NCI-H1092 (cell line): ENCODE data around the gene SMIM11.
A peak's percentile ranks its signal among the peaks of the same experiment; 100 is the strongest.
"Not testable (repeated sequence)": the region's sequence is repeated elsewhere in the genome, so short reads cannot be mapped to it uniquely, and the experiment has no call there.

Source experiments
- DNase-seq: peaks from one replicate; lab custom pipeline; 2025; lab: John Stamatoyannopoulos, UW

SMIM11 gene

DNA sequence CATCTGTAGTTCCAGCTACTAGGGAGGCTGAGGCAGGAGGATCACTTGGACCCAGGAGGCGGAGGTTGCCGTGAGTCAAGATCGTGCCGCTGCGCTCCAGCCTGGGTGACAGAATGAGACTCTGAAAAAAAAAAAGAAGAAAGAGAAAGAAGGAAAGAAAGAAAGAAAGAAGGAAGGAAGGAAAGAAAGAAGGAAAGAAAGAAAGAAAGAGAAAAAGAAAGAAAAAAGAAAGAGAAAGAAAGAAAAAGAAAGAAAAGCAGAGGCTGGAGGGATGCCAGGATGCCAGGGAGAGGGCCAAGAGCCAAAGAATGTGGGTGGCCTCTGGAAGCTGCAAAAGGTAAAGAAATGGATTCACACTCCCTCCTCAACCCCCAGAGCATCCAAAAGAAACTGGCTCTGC is 19.7 kb upstream of the SMIM11 start:
- DNase-seq: no peak

DNA sequence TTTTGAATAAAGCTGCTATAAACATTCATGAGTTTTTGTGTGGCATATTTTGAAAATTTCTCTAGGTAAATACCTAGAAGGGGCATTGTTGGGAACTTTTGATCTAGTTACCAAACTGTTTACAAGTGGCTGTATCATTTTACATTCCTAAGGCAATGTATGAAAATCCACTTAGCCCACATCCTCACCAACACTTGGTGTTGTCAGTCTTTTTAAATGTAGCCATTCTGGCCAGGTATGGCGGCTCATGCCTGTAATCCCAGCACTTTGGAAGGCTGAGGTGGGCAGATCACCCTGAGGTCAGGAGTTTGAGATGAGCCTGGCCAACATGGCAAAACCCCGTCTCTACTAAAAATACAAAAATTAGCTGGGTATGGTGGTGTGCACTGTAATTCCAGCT is 17.4 kb upstream of the SMIM11 start:
- no peak for DNase-seq

DNA sequence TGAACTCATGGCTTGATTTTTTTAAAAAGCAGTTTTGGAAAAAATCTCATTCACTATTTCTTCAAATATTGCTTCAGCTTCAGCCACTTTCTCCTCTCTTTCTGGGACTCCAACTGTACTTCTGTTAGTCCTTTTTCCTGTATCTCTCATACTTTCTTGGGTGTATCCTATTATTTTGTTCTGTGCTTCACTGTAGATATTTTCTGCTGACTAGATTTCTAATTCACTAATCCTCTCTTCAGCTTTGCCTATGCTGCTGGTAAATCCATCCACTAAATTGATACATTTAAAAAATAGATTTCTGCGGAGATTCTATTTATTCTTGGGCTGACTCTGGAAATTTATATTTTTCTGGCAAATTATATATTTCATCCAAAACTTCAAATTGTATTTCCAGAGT is 16.4 kb upstream of the SMIM11 start:
- no peak for DNase-seq

DNA sequence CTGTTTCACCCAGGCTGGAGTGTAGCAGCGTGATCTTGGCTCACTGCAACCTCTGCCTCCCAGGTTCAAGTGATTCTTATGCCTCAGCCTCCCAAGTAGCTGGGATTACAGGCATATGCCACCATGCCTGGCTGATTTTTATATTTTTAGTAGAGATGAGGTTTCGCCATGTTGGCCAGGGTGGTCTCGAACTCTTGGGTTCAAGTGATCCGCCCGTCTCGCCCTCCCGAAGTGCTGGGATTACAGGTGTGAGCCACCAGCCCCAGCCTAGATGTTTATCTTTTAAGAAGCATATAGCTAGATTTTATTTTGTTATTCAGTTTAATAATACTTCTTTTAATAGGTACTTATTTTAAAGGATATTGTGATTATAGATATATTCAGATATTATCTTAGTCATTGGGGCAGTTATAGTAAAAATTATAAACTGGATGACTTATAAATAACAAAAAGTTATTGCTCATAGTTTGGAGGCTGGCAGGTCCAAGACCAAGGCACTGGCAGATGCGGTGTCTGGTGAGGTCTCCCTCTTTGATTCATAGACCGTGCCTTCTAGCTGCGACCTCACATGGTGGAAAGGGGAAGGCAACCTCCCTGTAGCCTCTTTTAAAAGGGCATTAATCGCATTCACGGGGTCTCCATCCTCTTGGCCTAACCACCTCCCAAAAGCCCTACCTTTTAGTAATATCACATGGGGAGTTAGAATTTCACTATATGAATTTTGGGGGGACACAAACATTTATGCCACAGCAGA is 14.6 kb upstream of the SMIM11 start:
- no peak for DNase-seq

DNA sequence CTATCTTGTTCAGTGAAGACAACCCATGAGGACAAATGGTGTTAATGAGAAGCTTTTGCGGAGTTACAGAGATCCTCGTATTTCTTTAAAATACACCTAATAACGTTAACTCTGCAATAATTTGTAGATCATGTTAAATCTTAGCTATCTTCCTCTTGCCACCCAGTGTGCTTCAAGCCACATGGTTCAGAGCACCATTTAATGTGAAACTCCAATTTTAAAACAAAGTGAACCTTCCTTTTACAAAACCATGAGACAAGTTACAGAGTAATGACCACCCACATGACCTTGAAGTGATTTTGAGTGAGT is 13.2 kb upstream of the SMIM11 start:
- no peak for DNase-seq

DNA sequence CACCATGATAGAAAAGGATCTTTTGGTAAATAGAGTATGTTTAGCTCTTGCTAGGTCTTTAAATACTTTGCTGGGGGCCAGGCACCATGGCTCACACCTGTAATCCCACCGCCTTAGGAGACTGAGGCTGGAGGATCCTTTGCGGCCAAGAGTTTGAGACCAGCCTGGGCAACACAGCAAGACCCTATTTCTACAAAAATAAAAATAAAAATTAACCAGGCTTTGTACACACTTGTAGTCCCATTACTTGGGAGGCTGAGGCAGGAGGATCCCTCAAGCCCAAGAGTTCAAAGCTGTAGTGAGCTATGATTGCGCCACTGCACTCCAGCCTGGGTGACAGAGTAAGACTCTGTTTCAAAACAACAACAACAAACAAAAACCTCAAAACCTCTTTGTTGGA is 12.6 kb upstream of the SMIM11 start:
- no peak for DNase-seq

DNA sequence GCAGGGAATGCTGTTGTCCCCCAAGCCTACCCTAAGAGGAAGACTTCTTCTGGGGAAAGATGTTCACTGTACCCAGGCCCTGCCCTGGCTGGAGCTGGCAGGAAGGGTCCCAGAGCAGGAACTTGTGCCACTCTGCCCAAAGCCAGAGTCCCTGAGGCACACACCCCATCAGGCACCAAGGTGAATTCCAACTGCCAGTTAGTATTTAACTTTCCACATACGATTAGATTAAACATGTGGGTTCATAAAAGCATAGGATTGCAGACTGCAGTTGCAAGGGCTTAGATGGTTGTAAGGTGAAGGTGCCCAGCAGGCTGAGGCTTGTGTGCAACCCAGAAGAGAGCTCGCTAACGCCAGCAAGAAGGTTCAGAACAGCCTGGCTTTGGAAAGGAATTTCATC is 11.6 kb upstream of the SMIM11 start, which contains the start of gene KCNE2:
Gene KCNE2 (plus strand): TSS at position 274 of the 400 bp plus-strand sequence. CDS start 6,473 bp downstream, outside the sequence.
- DNase-seq: no peak

DNA sequence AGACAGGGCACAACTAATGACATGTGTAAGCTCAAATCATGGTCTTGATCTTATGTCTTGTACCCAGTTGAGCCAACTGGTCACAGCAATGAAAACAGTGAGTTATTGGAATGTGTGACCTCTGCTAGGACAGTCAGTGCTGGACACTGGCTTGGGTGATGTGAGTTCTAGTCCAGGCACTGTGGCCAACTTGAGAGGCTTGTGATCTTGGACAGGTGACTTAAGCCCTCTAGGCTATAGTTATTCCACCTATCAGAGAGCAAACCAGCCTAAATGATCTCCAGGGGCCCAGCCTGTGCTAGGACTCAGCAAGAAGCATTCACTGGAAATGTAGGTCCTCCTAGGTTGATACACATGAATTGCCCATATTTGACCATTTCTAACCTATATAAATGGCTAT is 10.4 kb upstream of the SMIM11 start:
- no peak for DNase-seq

DNA sequence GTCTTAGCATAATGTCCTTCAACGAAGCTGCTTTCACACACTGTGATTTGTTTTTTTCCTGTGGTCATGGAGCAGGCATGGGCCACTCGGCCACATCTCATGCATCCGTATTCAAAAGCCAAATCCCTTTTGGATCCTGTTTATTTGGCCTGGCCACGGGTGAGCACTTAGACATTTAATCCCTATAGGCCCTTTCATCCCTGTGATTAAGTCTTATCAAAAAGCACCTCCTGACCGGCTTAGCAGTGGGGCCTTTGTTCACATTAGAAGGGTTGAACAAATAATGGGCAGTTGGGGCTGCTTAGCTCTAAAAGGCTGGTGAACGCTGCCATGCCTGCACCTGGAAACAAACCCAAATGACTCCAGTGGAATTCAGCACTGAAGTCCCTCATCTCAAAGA is 9.5 kb upstream of the SMIM11 start:
- no peak for DNase-seq

DNA sequence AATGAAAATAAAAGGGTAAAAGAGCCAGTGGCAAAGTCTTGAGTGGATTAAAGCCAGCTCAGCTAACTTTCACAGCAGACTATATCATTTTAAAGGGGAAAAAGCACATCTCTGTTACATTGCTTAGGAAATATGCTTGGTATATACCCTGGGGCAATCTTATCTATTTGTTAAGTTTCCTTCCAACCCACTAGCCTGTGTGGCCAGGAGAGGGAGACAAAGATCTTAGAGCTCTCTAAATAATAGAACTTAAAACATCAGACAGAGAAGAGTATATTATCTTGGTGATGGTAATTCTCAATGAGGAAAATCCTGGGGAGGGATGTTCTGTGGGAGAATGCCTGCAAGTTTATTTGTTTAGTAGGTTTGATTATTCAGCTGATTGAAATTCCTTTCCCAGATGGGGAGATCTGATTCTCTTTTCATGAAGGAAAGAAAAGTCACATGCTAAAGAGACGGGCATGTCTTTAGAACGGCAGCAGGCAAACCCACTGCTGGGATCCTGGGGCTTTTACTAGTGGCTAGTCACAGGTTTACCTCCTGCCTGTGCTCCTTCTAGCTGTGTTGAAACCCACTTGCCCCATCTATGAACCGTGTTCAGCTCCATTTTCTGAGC is 7.9 kb upstream of the SMIM11 start:
- DNase-seq: peak; percentile 26

DNA sequence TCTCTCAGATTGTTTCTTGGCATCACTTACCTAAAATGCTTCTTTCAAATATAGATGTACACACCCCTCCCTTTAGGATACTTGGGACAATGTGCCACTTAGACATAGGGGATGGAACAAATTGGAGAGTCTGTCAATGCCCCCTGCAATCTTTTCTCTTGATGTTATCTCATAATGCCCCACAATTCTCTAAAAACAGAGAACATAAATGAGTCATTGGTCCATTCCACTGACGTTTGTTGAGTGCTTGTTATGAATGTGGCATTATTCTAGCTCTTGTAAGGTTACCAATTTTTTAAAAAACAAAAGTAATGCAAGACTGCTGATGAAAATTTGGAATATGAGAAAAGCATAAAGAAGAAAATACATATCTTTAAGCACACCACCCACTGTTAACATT is 5.6 kb upstream of the SMIM11 start:
- DNase-seq: no peak

DNA sequence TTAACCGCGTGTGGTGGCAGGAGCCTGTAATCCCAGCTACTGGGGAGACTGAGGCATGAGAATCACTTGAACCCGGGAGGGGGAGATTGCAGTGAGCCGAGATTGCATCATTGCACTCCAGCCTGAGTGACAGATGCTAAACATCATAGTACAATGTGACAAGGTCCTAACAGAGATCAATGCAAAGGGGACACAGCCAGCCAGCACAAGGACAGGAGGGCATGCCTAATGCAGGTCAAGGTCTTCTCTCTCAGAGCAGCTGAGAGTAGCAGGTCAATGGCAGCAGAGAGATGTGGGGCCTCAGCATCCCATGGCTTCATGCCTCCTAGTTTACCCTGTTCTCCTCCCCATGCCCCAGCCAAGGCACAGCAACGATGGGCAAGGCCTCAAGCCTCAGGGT is 3.0 kb upstream of the SMIM11 start:
- no peak for DNase-seq

DNA sequence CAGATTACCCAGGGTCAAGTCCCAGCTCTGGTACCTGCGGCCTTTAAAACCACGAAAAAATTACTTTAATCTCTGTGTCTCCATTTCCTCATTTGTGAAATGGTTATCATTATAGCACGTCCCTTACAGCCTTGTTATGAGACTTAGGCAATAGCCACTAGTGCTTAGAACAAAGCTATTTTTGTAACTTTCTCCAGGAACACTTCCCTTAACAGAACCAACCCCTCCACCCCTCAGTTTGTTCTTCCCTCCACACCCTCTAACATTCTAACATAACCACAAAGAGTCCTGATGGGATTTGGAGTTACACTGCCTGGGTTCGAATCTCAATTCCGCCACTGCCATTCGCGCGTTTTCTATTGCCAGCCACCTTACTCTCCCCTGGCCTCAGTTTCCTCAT is 845 bp upstream of the SMIM11 start:
- DNase-seq: not testable (repeated sequence)

DNA sequence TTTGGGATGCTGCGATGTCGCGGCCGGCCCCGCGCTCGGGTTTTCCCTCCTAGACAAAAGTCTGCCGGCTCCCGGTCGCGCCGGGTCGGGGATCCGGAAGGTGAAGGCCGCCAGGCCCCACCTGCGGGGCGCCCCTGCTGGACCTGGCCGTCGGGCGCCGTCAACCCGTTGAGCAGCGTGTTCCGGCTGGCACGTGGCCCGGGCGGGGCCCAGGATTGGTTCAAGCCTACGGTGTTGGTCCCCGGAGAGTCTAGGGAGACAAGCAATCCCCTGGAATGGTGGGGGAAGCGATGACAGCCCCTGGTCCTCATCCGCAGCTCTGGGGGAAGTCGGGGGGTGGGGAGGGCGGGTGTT is 289 bp downstream of the SMIM11 start:
- not testable (repeated sequence) for DNase-seq

DNA sequence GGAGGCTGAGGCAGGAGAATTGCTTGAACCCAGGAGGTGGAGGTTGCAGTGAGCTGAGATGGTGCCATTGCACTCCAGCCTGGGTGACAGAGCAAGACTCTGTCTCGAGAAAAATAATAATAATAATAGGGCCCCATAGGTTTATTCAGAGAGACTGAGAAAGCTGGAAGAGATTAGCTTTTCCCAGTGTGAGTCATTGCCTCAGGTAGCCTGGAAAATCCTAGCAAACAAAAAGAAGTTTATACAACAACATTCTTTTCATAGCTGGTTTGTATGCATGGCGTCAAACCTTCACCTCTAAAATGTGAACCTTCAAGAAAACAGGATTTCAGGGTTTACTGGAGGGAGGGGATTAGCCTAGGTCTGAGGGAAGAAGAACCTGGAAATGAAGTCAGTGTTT is 7.8 kb downstream of the SMIM11 start:
- not testable (repeated sequence) for DNase-seq

DNA sequence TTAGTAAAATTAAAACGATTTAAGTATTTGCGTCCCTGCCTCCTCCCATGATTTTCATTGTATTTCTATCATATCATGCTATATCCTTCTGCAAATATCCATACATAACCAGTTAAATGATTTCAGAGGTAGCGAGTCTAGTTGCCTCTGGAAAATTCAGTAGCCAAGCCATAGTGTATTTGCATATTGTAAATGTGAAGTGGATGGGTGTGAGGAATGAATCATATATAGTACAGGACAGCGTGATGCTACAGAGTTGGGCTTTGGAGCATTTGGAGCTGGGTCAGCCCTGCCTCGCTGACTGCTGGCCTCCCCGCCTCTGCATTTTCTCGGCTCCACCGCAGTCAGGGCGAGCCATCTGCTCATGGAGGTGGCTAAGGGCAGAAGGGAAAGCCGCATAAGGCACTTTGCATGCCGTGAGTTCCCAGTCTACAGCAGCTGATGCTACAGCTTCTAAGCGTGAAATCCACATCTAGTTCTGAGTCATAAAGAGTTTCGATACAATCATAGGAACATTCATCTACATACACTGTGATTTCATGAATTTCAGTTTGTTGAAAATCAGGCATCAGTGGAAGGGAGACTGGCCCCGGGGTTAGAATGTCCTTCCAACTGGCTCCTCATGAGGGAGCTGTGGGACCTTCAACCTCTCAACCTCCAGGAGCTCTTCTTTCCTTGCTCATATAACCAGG is 8.6 kb downstream of the SMIM11 start:
- not testable (repeated sequence) for DNase-seq

DNA sequence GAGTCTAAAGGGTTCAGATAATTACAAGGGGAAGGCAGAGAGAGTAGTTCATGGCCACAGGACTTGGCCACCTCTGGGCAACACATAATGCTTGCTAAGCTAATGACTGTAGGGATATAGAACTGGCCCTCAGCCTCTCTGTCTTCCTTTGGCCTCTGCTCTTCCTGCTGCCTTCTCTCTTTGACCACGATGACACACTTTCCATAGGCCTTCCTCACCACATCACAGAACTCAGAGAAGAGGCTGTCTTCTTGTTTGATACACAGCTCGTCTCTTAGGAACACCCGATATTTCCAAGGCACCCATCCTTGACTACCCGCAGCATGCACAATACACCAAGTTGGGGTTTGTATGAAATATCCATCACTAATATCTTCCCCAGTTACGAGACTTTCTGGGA is 25.2 kb downstream of the SMIM11 start:
- DNase-seq: not testable (repeated sequence)

DNA sequence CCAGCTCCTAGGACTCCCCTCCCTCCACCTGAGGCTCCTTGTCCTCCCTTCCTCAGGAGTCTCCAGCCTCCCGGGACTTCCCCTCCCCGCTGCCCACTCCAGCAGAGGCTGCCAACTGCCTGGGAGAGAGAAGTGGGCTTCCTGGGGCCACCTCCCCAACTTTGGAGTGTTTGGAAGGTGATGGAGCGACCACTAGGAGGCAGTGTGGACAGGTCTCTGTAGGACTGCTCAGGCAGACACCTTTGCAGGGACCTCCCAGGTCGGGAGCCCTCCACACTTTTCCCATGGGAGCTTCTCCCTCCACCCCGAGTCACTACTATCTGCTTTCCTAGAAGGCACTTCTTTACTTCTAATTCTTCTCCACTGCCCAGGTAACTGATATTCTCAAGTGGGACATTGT is 29.4 kb downstream of the SMIM11 start:
- DNase-seq: not testable (repeated sequence)

DNA sequence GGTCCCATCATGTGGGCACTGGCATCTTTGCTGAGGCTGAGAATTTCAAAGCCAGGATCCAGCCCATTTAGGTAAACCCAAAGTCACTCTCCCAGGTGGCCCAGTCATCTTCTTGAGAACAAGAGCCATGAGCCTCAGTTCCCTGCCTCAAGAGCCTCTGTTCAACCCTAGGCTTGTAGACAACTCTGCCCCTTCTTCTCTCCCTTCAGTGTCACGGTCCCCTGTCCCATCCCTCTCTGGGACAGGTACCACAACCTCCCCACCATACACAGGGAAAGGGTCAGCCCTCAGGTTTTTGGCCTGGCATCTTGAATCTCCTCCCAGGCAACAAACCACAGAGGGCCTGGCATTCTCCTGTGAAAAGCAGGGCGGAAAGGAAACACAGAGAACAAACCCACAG is 30.4 kb downstream of the SMIM11 start:
- not testable (repeated sequence) for DNase-seq

DNA sequence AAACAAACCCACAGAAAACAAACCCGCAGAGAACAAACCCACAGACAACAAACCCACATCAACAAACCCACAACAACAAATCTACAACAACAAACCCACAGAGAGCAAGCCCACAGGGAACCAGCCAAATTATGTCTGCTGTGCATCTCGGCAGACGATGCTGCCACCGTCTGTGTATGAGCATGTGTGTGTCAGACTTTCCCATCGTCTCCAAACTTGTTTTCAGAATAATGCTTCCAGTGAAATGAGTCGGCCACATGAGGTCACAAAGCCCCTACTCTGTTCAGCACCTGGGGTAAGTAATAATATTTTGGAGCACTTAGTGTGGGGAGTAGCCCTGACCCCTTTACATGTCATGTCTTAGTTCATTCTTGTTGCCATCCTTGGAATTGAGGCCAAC is 30.8 kb downstream of the SMIM11 start:
- DNase-seq: not testable (repeated sequence)

DNA sequence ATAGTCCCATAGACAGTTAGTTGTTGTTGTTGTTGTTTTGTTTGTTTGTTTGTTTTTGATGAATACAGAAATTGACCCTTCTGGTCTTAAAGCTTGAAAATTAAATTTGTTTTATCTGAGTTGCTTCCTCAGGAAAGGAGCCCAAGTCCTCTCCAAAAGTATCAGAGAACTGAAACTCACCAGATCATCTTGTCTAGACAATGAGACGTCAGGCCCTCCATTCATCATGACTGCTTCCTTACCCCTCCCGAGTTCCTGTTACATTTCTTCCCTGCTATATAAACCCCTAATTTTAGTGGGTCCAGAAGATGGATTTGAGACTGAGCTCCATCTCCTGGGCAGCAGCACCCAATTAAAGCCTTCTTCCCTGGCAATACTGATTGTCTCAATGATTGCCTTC is 31.4 kb downstream of the SMIM11 start:
- not testable (repeated sequence) for DNase-seq

DNA sequence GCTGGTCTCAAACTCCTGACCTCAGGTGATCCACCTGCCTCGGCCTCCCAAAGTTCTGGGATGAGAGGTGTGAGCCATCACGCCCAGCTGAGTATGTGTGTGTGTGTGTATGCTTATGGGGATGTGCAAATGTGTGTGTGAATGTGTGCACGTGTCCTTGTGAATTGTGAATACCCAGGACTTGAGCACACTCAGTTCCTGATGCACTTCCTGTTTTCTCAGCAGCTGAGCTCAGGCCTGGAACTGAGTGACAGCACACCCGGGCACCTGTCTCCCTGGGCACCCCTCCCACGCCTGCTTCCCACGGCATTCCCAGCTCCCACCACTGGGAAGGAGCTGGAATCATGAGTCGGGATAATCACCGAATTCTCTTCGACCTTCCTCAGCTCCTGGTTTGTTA is 32.0 kb downstream of the SMIM11 start:
- not testable (repeated sequence) for DNase-seq

DNA sequence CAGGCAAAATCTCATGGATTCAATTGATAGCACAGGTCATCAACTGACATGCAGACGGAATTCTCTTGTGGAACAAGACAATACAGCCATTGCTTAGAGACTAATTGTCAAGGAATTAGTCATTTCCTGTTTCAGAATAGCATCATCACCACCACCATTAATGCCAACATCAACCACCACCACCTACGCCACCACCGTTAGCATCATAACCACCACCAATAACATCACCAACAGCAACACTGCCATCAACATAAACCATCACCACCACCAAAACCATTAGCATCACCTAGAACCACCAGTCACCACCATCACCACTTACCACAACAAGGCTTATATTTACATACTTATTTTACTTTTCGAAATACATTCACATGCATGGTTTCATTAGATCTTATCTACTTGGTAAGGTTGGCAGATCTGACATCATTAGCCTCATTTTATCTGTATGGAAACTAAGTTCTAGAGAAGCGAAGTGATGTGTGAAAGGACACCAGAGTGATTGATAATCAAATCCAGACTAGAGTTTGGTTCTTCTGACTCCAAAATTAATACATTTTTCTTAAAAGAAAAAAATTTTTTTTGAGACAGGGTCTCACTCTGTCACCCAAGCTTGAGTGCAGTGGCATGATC is 42.3 kb downstream of the SMIM11 start:
- DNase-seq: not testable (repeated sequence)
